Measurements from ENCODE around the gene HDAC6. TPM values are rescaled to one million over a fixed set of nuclear protein-coding genes. Genes with fewer than 3 reads are reported as not detected.

The HDAC6 gene
- total and polyA plus RNA-seq, 2 of the 13 experiments (the other 11 are each of a cell fraction or from before 2014, with no cell fraction given), result 80.4 to 93.6 TPM

- intact Hi-C loops (cut with micrococcal nuclease; ENCODE audit: unreplicated experiment), result no loop called here
- Histone ChIP-seq H3K27me3 (ENCODE audit: control insufficient read depth in 1 of 2, insufficient read depth in 2 of 2, low read length in 2 of 2) (no peaks in the 10 kb centered on the region), H3K27ac (ENCODE audit: extremely low read length, insufficient read depth, low read length) (no peak overlapping the region), H4K20me1 (ENCODE audit: insufficient read depth, low read length) (no peaks in the 10 kb centered on the region), H3K4me1 (ENCODE audit: insufficient read depth, low read length) (no peaks in the 10 kb centered on the region), H3K9me3 (ENCODE audit: low read length) (no peaks in the 10 kb centered on the region), H3K36me3 (replicated peaks in 1 of 2; ENCODE audit: control insufficient read depth in 1 of 2, insufficient read depth in 2 of 2, low read length in 2 of 2) (no peaks in the 10 kb centered on the region), H3K9ac (ENCODE audit: insufficient read depth, low read depth, low read length) (no peak overlapping the region), H2AFZ (ENCODE audit: low read length) (no peak overlapping the region), H3K79me2 (ENCODE audit: insufficient read depth, low read length) (no peaks in the 10 kb centered on the region), H3K4me3 (replicated peaks in 1 of 3; ENCODE audit: insufficient read depth in 1 of 3, low read depth in 2 of 3, low read length in 3 of 3) (no peak overlapping the region), H3K4me2 (ENCODE audit: low read depth, low read length) (no peak overlapping the region)
- TF ChIP-seq ZNF382 (CRISPR knock-in tag; IDR thresholded peaks at IDR 0.05; ENCODE audit: borderline replicate concordance) (no peak), MXD4 (CRISPR knock-in tag; IDR thresholded peaks at IDR 0.05) (no peak), UBTF (CRISPR knock-in tag; IDR thresholded peaks at IDR 0.05) (no peak)
- no peak for ATAC-seq
- 72% methylated on average over 6 of the region's 6 CpGs for WGBS (ENCODE audit: low lambda C conversion rate)
- FAIRE-seq, result no peak
- in situ Hi-C loops (cut with HindIII; ENCODE audit: extremely low pct_ligation_motif_present, low pct_unique_long_range_greater_than_20kb), result no loop called here
- ChIA-PET CTCF (ENCODE audit: low intra/inter-chr PET ratio, low total read pairs) (no interaction called here), POLR2A (no interaction called here)
- BruUV-seq (replicated peaks), result no TSS peak
- no peak for DNase-seq (ENCODE audit: low spot score)
Observed at GRCh38 chrX:48781705-48782104, 20.2 kb upstream of the HDAC6 start.

- Histone ChIP-seq H3K79me2 (ENCODE audit: insufficient read depth, low read length) (no peaks in the 10 kb centered on the region), H3K9me3 (ENCODE audit: low read length) (no peaks in the 10 kb centered on the region), H3K4me1 (ENCODE audit: insufficient read depth, low read length) (no peaks in the 10 kb centered on the region), H4K20me1 (ENCODE audit: insufficient read depth, low read length) (no peaks in the 10 kb centered on the region), H2AFZ (ENCODE audit: low read length) (no peak overlapping the region), H3K4me2 (ENCODE audit: low read depth, low read length) (no peak overlapping the region), H3K9ac (ENCODE audit: insufficient read depth, low read depth, low read length) (no peak overlapping the region), H3K4me3 (replicated peaks in 1 of 3; ENCODE audit: insufficient read depth in 1 of 3, low read depth in 2 of 3, low read length in 3 of 3) (no peak overlapping the region), H3K27ac (ENCODE audit: extremely low read length, insufficient read depth, low read length) (no peak overlapping the region), H3K36me3 (replicated peaks in 1 of 2; ENCODE audit: control insufficient read depth in 1 of 2, insufficient read depth in 2 of 2, low read length in 2 of 2) (no peaks in the 10 kb centered on the region), H3K27me3 (ENCODE audit: control insufficient read depth in 1 of 2, insufficient read depth in 2 of 2, low read length in 2 of 2) (no peaks in the 10 kb centered on the region)
- no peak for TF ChIP-seq ZBTB7B (CRISPR knock-in tag; IDR thresholded peaks at IDR 0.05)
- TF ChIP-seq ZNF460 (CRISPR knock-in tag; IDR thresholded peaks at IDR 0.05; ENCODE audit: borderline replicate concordance), result no peak
- TF ChIP-seq NR2F2 (IDR thresholded peaks at IDR 0.05; ENCODE audit: borderline replicate concordance, low read depth), result no peak
- TF ChIP-seq ATF3 (CRISPR knock-in tag; IDR thresholded peaks at IDR 0.05), result no peak
- TF ChIP-seq AFF4 (CRISPR knock-in tag; IDR thresholded peaks at IDR 0.05), result no peak
- TF ChIP-seq ARNT2 (CRISPR knock-in tag; IDR thresholded peaks at IDR 0.05; ENCODE audit: low read depth), result no peak
- TF ChIP-seq JUND (CRISPR knock-in tag; IDR thresholded peaks at IDR 0.05), result no peak
- FAIRE-seq, result no peak
- no TSS peak for BruUV-seq (replicated peaks)
- POLR2A ChIA-PET, result no interaction called here
- CTCF ChIA-PET (ENCODE audit: low intra/inter-chr PET ratio, low total read pairs), result no interaction called here
- no peak for DNase-seq (ENCODE audit: low spot score)
- no peak for ATAC-seq
- 3% methylated on average over 2 of the region's 2 CpGs for WGBS (ENCODE audit: low lambda C conversion rate)
- intact Hi-C loops (cut with micrococcal nuclease; ENCODE audit: unreplicated experiment), result no loop called here
- in situ Hi-C loops (cut with HindIII; ENCODE audit: extremely low pct_ligation_motif_present, low pct_unique_long_range_greater_than_20kb), result no loop called here
Observed at GRCh38 chrX:48782216-48782615, 19.7 kb upstream of the HDAC6 start.

Data from HepG2 (cell line).